HepG2 (cell line): Measurements from ENCODE around the gene CDYL. TPM values are rescaled to one million over a fixed set of nuclear protein-coding genes. Genes with fewer than 3 reads are reported as not detected.

ENCODE experiments used
- KDM6A ChIP-seq: IDR thresholded peaks from 2 replicates; pipeline ENCODE4 v1.6.1; 2016; ENCODE audit warnings: low read depth
- NFE2 ChIP-seq: sonication (generic); formaldehyde crosslinking; IDR thresholded peaks from 2 replicates; pipeline ENCODE4 v1.4.0; 2020; ENCODE audit warnings: missing genetic modification reagents
- polyA plus RNA-seq, 8 experiments: library from polyadenylated mRNA; depleted of rRNA in 3 of 8; stranded (reverse) in 7 of 8; unstranded in 1 of 8; fragments of >200 nt; fragmentation: Illumina TruSeq in 4 of 8; extraction: Trizol in 4 of 8; gene quantifications; 2 replicates each; pipeline versions ENCODE4 v1.2.1 to v1.2.3, GENCODE V29; 2011 to 2016; ENCODE audit warnings: low read depth in 4 of 8, missing spikeins in 1 of 8, mixed read lengths in 1 of 8; ENCODE audit not compliant: insufficient read depth in 1 of 8
- total RNA-seq, 5 experiments: library from RNA; depleted of rRNA; stranded (reverse); fragments of >200 nt; fragmentation: Illumina TruSeq; extraction: Trizol; gene quantifications; 2 replicates each; pipeline ENCODE4 v1.2.3, GENCODE V29; 2016; ENCODE audit warnings: low read depth in 1 of 5
- TF ChIP-seq, protein P1 (sequence below), 2 experiments: fragments of 450-650 bp in 1 of 2; sonication (generic) in 1 of 2; formaldehyde crosslinking in 1 of 2; IDR thresholded peaks; 2 replicates each; pipeline versions ENCODE4 v1.6.1 to v1.8.0; 2016 to 2022; ENCODE audit warnings: antibody characterized with exemption in 1 of 2, mild to moderate bottlenecking in 1 of 2, missing genetic modification reagents in 1 of 2
- TF ChIP-seq, protein P2 (sequence below): sonication (generic); formaldehyde crosslinking; IDR thresholded peaks from 2 replicates; pipeline ENCODE4 v1.8.0; 2022; ENCODE audit warnings: mild to moderate bottlenecking, missing genetic modification reagents; ENCODE audit not compliant: insufficient replicate concordance
- TF ChIP-seq, protein P3 (sequence below): IDR thresholded peaks from 2 replicates; pipeline ENCODE4 v1.6.1; 2018; ENCODE audit warnings: missing genetic modification reagents

Gene CDYL
- total and polyA plus RNA-seq, 2 of the 13 experiments (the other 11 are each of a cell fraction or from before 2014, with no cell fraction given), result 22.8 to 105 TPM

DNA sequence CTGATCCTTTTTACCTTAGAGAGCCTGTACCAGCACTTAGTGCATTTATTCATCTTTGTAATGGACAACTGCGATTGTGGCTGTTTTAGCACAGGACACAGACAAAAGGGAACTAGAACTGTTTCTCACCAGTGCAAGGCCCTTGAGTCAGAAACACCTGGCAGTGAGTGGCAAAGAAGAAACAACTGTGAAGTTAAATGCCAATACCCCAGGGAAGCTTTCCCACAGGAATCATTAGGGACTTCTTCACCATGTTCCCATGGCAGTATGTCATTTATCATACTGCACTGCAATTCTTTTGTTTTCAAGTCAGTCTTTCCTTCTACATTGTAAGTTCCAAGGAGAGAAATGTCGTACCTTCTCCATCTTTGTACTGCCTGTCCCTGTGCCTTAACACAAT lies 28.6 kb upstream of the CDYL start (continued):
- TF ChIP-seq, protein P1, sequence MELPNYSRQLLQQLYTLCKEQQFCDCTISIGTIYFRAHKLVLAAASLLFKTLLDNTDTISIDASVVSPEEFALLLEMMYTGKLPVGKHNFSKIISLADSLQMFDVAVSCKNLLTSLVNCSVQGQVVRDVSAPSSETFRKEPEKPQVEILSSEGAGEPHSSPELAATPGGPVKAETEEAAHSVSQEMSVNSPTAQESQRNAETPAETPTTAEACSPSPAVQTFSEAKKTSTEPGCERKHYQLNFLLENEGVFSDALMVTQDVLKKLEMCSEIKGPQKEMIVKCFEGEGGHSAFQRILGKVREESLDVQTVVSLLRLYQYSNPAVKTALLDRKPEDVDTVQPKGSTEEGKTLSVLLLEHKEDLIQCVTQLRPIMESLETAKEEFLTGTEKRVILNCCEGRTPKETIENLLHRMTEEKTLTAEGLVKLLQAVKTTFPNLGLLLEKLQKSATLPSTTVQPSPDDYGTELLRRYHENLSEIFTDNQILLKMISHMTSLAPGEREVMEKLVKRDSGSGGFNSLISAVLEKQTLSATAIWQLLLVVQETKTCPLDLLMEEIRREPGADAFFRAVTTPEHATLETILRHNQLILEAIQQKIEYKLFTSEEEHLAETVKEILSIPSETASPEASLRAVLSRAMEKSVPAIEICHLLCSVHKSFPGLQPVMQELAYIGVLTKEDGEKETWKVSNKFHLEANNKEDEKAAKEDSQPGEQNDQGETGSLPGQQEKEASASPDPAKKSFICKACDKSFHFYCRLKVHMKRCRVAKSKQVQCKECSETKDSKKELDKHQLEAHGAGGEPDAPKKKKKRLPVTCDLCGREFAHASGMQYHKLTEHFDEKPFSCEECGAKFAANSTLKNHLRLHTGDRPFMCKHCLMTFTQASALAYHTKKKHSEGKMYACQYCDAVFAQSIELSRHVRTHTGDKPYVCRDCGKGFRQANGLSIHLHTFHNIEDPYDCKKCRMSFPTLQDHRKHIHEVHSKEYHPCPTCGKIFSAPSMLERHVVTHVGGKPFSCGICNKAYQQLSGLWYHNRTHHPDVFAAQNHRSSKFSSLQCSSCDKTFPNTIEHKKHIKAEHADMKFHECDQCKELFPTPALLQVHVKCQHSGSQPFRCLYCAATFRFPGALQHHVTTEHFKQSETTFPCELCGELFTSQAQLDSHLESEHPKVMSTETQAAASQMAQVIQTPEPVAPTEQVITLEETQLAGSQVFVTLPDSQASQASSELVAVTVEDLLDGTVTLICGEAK (IDR thresholded peaks at IDR 0.05), result no peak
- TF ChIP-seq, protein P1 (CRISPR knock-in tag; IDR thresholded peaks at IDR 0.05), result no peak
- TF ChIP-seq, protein P2, sequence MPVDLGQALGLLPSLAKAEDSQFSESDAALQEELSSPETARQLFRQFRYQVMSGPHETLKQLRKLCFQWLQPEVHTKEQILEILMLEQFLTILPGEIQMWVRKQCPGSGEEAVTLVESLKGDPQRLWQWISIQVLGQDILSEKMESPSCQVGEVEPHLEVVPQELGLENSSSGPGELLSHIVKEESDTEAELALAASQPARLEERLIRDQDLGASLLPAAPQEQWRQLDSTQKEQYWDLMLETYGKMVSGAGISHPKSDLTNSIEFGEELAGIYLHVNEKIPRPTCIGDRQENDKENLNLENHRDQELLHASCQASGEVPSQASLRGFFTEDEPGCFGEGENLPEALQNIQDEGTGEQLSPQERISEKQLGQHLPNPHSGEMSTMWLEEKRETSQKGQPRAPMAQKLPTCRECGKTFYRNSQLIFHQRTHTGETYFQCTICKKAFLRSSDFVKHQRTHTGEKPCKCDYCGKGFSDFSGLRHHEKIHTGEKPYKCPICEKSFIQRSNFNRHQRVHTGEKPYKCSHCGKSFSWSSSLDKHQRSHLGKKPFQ (CRISPR knock-in tag), result no peak
- TF ChIP-seq NFE2 (CRISPR knock-in tag), result no peak
- TF ChIP-seq, protein P3, sequence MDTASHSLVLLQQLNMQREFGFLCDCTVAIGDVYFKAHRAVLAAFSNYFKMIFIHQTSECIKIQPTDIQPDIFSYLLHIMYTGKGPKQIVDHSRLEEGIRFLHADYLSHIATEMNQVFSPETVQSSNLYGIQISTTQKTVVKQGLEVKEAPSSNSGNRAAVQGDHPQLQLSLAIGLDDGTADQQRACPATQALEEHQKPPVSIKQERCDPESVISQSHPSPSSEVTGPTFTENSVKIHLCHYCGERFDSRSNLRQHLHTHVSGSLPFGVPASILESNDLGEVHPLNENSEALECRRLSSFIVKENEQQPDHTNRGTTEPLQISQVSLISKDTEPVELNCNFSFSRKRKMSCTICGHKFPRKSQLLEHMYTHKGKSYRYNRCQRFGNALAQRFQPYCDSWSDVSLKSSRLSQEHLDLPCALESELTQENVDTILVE (CRISPR knock-in tag), result no peak
- no peak for TF ChIP-seq KDM6A
